NK-92 (cell line): ENCODE data around the gene GNB1L.
"Not testable (repeated sequence)": the region's sequence is repeated elsewhere in the genome, so short reads cannot be mapped to it uniquely, and the experiment has no call there.

Experiments used
- DNase-seq: peaks from one replicate; lab custom pipeline; 2025; ENCODE audit not compliant: unreplicated experiment; lab: John Stamatoyannopoulos, UW

Gene GNB1L

DNA sequence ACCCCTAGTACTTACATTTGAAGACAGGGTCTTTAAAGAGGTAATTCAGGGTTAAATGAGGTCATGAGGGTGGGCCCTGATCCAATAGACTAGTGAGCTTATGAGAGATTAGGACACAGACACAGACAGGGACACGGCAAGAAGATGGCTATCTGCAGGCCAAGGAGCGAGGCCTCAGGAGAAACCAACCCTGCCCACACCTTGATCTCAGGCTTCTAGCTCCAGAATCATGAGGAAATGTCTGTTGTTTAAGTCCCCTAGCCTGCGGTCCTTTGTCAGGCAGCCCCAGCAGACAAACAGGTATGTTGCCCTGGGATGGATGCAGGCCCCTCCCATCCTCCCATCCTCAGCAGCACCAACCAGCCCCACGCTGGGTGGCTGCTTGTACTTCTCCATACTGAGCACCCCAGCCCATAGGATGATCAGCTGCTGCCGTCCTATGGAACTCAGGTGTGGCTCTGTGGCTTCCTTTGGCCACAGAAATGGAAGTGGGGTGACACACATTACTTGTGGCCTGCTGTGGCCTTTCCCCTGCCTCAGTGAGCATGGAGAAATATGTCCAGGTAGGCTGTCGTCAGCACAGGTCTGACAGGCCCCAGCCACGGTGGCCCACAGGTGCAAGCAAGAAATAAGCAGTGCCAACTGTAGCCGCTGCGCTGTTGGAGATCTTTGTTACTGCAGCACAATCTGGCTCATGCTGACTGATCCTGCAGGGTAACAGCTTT is 7.9 kb downstream of the GNB1L start:
- no peak for DNase-seq

DNA sequence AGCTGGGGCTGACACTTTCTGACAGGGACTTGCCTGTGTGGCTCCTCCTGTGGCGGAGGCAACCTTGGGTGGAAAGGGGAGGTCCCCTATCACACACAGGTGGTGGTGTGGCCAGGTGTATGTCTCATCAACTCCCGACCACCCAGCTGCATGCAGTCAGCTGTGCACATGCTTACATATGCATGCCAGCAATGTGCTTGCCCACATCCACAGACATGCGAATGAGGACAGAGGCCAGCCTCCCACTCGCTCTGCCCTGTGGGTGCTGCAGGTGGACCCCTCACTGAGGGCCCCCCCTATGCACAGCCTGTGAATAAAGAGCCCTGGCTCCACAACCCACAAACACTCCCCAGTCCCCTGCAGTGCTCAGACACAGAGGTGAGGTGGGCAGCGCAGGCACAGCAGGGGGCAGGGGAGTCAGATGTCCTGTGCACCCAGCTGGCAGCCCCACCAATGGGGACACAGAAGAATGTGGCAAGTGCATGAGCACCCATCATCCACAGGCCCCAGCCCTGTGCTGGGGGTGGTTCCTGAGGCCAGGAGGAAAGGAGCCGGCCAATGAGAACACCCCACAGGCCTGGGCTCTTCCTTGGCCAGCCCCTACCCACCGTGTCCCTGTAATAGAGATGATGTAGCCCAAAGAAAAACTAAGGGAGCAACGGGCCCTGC is 9.5 kb downstream of the GNB1L start:
- no peak for DNase-seq

DNA sequence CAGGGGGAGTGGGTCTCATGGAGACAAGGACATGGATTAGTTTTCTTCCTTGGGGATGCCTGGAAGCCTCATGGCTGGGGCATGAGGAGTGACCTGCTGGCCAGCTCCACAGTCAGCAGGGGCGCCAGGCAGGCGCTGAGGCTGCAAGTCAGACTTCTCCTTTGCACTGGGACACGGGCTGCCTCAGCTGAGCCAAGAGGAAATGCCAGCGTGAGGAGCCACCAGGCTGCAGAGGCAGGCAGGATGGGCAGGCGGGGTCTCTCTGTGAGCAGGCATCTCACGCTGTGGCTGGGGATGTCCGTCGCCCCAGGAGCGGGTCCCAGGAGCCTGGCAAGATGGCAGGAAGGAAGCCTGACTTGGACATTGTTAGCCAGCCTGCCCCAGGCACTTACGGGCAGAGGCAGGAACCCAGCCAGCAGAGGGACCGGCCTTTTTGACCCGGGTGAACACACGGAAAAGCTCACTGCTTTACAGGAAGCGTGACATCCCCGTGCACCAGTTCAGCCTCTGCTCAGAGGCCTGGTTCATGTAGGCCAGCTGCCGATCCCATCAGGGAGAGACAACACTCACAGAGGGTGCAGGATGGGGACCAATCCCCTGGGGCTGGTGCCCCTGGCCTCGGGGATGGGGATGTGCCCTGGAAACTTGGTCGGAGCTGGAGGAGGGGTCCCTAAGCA is 10.2 kb downstream of the GNB1L start:
- no peak for DNase-seq

DNA sequence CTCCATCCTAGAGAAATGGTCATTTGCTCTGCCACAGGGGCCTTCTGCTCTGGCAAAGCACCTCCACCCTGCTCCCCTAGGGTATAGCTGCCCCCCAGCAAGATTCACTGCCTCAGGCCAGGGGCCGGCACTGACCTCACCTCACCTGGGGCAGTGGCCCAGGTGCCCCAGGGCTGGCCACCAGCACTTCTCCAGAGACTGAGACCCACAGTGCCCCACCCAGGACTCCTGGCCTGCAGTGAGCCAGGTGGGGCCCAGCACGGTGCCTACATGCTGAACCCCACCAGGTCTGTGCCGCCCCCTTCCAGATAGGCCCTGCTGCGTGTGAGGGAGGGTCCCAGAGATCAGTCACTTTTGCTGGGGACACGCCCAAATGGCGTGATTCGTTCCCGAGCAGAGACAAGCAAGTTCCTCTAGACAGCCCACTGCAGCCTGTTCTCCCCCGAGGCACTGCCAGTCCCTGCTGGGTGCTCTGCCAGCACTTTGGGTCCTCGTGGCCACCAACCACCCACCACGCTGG is 10.8 kb downstream of the GNB1L start:
- DNase-seq = no peak

DNA sequence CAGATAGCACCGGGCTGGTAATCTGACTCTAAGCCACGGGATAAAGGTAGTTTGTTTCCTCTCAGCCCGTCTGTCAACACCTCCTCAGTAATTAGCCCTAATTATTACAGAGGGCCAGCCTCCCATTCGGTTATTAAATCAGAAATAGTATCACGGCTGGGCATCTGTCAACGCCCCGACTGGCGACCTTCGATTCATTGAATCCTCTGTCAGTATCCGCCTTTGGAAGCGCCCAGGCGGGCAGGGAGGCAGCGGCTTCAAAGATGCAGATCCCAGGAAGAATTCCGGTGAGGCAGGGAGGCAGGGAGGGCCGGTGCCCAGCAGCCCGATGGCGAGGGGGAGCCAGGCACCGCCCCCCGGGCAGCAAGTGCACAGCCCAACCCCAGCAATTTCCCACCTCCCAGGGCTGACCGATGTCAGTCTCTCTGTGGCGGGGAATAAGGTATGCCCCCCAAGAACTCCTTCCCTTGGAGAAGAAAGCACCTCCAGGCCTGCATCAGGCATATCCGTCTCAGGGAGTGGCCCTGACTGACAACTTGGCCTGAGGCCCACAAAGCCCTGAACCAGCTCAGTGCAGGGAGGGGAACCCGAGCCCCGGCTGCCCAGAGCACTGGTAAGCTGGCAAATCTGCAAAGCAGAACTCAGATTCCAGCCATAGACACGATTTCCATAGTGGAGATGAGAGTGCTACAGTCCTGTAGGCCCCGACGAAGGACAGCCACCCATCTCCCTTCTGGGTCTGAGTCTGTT is 11.4 kb downstream of the GNB1L start:
- no peak for DNase-seq

DNA sequence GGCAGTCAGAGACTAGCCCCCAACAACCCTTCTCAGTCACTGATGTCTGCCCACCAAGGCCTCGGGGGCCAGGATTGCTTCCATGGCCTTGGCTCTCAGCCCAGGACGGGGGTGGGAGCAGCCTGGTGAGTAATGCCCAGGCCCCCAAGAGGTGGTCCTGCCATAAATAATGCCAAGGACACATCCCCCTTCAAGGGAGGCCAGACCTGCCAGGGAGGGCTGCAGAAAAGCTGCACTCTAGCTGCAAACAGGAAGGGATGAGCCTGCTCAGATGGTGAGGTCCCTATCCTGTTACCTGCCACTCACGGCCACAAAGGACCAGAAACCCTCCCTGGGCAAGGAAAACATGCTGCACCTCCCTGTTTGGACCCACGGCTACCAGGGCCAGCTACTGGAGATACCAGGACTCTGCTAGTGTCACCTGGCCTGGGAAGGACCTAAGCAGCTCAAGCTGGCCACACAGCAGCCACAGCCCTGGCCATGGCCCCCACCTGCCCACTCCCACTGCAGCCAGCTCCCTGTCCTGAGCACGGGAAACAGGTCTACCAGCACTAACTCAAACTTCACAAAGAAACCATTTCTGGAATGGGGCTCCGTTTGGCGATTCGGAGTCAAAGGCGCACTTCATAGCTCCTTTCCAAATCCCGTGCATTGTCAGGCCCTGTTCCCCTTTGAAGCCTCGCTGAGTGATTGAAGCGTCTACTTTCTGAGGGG is 12.1 kb downstream of the GNB1L start:
- no peak for DNase-seq

DNA sequence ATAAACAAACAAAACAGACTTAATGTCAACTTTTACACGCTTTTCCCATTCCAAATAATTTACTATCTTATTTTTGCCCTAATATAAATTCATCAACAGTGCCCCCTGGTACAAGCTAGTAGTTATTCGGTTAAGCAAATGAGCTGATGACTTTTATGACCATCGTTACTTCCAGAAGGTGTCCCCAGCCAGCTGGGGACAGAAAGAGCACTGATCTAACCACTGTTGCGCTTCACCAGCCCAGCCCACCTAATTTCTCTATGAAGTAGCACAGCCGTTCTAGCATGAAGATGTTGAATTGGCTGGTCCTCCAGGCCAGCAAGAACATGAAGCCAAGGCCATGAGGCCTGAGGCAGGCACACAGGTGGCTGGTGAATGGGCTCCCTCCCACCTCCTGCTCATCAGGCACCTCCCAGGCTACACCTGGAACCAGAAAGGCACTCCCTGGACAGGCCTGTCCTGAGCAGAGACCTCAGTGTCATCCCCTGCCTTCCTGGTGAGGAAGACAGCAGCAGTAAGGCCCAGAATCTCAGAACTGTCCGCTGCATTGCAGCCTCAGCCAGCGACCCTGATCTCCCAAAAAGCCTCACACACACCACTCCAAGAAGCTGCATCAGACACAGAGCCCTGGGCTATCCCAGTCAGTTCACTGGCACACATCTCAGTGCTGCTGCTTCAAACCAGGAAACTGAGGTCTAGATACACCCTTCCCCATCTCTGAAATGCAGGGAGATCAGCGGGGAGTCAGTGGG is 12.9 kb downstream of the GNB1L start:
- no peak for DNase-seq

DNA sequence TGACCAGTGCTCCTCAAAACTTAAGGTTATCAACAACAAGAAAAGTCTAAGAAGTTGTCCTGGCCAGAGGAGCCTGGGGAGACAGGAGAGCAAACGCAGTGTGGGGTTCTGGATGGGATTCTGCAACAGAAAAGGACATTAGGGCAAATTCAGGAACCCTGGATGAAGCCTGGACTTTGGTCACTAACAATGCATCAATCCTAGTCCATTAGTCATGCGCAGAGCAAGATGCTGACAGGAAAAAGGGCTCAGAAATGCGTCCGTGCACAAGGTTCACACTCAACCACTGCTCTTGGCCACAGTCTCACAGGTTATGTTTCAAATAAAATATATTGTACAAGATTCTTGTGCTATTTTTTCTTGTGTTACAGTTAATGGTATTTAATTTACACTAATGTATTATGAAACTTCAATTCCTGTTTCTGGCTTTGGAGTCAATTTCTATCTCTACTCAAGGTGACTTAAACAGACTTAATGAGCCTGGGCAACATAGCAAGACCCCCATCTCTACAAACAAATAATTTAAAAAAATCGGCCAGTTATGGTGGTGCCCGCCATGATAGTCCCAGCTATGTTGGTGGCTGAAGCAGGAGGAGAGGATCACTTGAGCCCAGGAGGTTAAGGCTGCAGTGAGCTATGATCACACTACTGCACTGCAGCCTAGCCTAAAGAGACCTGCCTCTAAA is 13.6 kb downstream of the GNB1L start:
- DNase-seq = no peak

DNA sequence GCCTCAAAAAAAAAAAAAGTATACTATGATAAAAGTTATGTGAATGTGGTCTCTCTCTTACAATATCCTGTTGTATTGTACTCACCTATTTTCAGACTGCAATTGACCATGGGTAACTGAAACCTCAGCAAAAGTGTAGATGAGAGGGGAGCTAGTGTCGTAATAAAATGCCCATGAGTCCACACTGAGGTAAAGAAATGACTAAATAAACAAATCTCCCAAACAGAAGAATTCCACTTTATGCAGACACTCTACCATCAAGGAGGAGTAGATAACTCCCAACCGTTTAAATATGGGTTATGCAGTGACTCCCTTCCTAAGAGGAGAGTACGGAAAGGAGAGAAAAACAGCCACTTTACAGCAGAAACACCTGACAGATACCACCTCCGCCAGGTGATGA is 14.6 kb downstream of the GNB1L start:
- DNase-seq = no peak

DNA sequence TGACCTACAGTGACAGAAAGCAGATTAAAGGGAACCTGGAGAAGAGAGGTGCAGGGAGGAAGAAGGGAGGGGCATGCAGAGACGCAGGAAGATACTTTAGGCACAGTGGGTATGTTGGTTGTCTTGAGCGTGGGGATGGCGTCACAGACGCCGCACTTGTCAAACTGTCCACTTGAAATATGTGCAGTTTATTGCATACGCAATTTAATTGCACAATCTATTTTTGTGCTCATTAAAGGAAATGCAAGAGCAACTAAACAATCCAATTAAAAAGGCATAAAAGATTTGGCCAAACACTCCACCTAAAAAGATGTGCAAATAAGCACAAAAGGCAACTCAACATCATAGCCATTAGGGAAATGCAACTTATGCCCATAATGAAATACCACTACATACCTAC is 16.8 kb downstream of the GNB1L start:
- no peak for DNase-seq

DNA sequence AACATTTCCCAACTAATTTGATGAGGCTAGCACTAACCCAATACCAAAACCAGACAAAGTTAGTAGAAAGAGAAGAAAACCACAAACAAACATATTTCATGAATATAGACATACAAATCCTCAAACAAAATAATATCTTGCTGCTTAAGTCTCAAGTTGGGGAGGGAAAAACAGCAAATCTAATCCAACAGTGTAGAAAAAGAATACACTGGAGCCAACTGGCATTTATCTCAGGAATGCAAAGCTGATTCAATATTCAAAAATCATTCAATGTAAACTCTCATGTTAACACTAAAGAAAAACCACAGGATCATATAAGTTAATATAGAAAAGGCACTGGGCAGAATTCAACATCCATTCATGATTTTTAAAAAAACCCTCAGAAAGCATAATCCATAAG is 18.2 kb downstream of the GNB1L start:
- DNase-seq = no peak

DNA sequence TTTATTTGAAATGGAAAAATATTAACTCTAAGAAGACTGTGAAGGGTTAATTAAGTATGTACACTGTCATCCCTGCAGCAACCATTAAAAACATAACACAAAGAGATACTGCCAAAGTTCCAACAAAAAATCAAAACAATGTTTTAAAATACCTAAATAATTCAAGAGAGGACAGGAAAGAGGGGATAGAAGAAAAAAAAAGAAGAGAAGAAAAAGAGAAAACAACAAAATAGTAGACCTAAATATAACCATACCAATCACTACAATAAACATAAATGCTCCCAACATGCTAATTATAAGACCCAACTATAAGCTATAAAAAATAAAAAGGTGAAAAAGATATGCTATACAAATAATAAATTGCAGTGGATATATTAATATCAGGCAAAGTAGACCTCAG is 20.1 kb downstream of the GNB1L start:
- no peak for DNase-seq

DNA sequence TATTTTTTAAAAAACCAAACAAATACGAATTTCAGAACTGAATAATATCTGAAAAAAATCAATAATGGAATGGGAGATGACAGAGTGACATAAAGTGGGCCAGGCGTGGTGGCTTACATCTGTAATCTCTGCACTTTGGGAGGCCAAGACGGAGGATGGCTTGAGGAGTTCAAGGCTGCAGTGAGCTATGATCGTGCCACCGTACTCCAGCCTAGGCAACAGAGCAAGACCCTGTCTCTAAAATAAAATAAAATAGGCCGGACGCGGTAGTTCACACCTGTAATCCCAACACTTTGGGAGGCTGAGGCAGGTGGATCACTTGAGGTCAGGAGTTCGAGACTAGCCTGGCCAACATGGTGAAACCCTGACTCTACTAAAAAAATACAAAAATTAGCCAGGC is 21.3 kb downstream of the GNB1L start:
- DNase-seq = not testable (repeated sequence)

DNA sequence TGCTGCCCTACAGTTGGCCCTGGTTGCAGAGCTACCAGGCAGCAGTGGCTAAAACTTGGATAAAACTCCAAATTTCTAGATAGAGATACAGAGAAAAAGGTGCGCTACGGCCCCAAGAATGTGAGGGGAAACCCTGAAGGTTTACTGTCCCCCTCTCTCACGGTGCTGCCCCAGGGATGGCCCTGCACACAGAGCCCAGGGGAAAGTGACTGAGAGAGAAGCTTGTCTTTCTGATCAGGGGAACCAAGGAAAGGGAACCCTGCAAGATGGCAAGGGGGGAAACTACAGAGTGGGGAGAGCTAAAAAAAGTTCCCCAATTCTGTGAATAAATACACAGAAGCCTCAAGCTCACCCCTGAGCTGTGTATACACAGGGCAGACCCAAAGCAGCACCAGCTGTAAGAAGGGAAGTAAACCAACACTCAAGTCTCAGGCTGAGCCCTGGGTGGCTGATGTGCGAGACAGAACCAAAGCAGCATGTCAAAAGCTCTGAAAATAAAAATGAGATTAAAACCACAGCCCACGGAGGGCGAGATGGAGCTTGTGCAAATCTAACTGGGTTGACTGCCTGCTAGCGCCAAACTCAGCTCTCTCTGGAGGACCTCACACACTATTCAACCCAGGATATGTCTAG is 22.1 kb downstream of the GNB1L start:
- DNase-seq = no peak

DNA sequence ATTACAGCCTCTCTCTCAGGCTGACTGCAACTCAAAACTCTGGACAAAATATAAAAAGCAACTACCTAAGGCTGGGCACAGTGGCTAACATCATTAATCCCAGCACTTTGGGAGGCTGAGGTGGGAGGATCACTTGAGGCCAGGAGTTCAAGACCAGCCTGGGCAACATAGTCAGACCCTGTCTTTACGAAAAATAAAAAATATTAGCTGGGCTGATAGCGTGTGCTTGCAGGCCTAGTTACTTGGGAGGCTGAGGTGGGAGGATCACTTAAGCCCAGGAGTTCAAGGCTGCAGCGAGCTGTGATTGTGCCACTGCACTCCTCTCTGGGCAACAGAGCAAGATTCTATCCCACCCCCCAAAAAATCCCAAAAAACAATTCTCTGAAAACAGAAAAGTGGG is 22.7 kb downstream of the GNB1L start:
- not testable (repeated sequence) for DNase-seq

DNA sequence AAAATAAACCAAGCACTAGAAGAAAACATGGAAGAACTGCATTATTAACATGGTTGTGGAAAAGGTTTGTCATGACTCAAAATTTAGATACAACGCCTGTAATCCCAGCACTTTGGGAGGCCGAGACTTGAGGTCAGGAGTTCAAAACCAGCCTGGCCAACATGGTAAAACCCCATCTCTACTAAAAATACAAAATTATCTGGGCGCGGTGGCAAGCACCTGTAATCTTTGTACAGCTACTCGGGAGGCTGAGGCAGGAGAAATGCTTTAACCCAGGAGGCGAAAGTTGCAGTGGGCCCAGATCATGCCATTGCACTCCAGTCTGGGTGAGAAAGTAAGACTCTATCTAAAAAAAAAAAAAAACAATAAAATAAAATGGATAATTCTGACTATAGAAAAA is 23.7 kb downstream of the GNB1L start:
- DNase-seq = no peak

DNA sequence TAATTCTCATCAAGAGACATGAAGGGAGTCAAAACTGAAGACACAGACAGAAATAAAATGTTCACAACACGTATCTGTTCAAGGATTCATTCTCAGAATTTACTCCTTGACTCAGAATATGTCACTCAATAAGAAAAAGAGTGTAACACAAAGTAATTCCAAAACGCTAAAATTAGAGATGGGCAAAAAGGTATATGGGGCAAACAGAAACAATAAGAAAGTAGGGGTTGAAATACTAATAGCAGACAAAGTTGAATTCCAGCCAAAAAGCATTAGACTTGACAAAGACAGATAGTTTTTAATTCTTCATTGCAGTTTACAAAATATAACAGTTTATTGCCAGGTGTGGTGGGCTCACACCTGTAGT is 26.7 kb downstream of the GNB1L start:
- DNase-seq = no peak

DNA sequence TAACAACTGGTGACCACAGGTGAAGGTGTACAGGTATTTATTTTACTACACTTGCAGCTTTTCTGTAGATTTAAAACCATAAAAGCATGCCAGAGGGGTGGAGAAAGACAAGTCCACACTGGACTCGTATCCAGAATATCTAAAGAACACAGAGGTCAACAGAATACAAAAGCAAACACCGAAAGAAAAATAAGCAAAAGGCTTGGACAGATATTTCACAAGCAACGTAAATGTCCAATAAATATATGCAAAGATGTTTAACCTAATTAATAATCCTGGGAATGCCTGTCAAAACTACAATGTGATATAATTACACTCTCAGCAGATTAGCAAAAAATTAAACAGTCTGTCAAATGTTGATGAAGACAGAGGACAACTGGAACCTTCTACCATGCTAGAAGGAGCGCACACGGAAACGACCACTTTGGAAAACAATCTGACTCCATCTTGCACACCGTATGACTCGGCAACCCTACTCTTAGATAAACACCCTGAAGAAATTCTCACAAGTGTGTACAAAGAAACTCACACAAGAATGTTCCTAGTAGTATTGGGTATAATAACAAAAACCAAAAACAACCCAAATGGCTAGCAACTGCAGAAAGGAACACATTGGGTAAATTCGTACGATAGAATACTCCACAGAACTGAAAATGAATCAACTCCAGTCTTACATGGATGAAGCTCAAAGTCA is 27.2 kb downstream of the GNB1L start:
- no peak for DNase-seq

DNA sequence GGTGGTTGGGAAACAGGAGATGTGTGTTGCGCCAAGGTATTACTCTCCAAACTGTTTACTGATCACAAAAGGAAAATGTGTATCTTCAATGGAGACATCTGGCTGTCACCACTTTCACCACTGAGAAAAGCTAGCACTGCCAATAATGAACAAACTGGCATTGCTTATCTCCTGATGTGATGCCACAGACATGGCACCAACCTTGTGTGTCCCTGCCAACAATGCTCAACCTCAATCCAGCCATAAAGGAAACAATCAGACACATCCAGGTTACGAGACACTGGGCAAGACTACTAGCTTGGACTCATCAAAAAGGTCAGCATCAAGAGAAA is 28.1 kb downstream of the GNB1L start:
- no peak for DNase-seq
